Vagina (tissue), 2 donors: ENCODE results near the gene ALG3. TPM values are rescaled to one million over a fixed set of nuclear protein-coding genes. Genes with fewer than 3 reads are reported as not detected.

Experiments
- DNase-seq, 2 donors: peaks; one replicate each; pipeline ENCODE4 v3.0.0-alpha.2; 2017; ENCODE audit errors: extremely low spot score in 2 of 2
- H3K27ac ChIP-seq: fragments of 200-600 bp; sonication (generic); one replicate; pipeline ENCODE4 v1.5.1; 2019
- H3K27me3 ChIP-seq: fragments of 200-600 bp; sonication (generic); one replicate; pipeline ENCODE4 v1.5.1; 2019
- H3K36me3 ChIP-seq, 2 donors: fragments of 200-600 bp; sonication (generic); one replicate each; pipeline ENCODE4 v1.5.1; 2017 to 2019
- H3K4me1 ChIP-seq: fragments of 200-600 bp; sonication (generic); one replicate; pipeline ENCODE4 v1.5.1; 2019
- H3K4me3 ChIP-seq, 2 donors: fragments of 200-600 bp; sonication (generic); 1 replicate in 1 of 2; 2 replicates in 1 of 2; pipeline ENCODE4 v1.5.1; 2016 to 2019
- H3K9me3 ChIP-seq: fragments of 200-600 bp; sonication (generic); one replicate; pipeline ENCODE4 v1.5.1; 2019
- POLR2A ChIP-seq, 2 donors: fragments of 450-650 bp; IDR thresholded peaks; one replicate each; pipeline ENCODE4 v1.6.1; 2017; ENCODE audit warnings: antibody characterized with exemption in 2 of 2, mild to moderate bottlenecking in 2 of 2, moderate library complexity in 2 of 2
- POLR2AphosphoS5 ChIP-seq, 2 donors: sonication (generic); formaldehyde crosslinking; IDR thresholded peaks; one replicate each; pipeline ENCODE4 v1.9.0; 2017; ENCODE audit warnings: antibody characterized with exemption in 2 of 2, mild to moderate bottlenecking in 2 of 2, low read depth in 1 of 2; ENCODE audit not compliant: insufficient read depth in 1 of 2
- intact Hi-C: fragments of 100-400 bp; cut with DNase I; formaldehyde crosslinking; loops from one replicate; pipeline ENCODE4 v1.15.1; 2023
- total RNA-seq: library from RNA; depleted of rRNA; stranded (reverse); fragments of >200 nt; gene quantifications from one replicate; pipeline ENCODE4 v1.2.3, GENCODE V29; 2016
- TF ChIP-seq, protein P1 (sequence below), 3 experiments: fragments of 450-650 bp in 2 of 3; fragments of 200-600 bp in 1 of 3; sonication (generic) in 1 of 3; IDR thresholded peaks; one replicate each; pipeline ENCODE4 v1.5.1; 2017 to 2019; ENCODE audit warnings: antibody characterized with exemption in 3 of 3, mild to moderate bottlenecking in 2 of 3, moderate library complexity in 2 of 3

ALG3 gene
- total RNA-seq, 1 donor from 2014 or later, result 58.2 TPM

DNA sequence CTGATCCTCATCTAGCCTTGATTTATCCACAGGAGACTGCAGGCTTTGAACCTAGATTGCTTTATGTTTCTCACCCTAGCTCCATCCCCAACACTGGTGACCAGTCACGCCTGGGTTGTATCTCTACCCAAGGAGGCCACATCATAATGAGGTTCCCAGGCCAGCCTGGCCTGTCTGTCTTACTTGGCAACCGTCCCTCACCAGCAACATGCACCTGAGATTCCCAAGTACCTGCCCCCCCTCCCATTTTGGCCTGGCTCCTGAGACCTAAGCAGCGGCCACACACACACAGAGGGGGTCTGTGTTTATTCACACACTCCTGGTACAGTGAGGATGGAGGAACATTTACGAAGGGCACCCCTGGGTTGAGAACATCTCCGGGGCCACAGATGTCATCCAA is 10.2 kb upstream of the ALG3 start:
- Histone ChIP-seq H3K36me3 (peaks cover 0 to 5% of the 10 kb centered on the region in 2 donors), H3K4me1 (peaks cover 24% of the 10 kb centered on the region), H3K27me3 (peaks cover 9% of the 10 kb centered on the region), H3K27ac (no peak overlapping the region), H3K4me3 (no peak overlapping the region), H3K9me3 (no peaks in the 10 kb centered on the region)
- TF ChIP-seq POLR2A (IDR thresholded peaks at IDR 0.05) (no peak), POLR2AphosphoS5 (IDR thresholded peaks at IDR 0.05; ENCODE audit: insufficient read depth in 1 of 2, low read depth in 1 of 2) (no peak)
- TF ChIP-seq, protein P1, sequence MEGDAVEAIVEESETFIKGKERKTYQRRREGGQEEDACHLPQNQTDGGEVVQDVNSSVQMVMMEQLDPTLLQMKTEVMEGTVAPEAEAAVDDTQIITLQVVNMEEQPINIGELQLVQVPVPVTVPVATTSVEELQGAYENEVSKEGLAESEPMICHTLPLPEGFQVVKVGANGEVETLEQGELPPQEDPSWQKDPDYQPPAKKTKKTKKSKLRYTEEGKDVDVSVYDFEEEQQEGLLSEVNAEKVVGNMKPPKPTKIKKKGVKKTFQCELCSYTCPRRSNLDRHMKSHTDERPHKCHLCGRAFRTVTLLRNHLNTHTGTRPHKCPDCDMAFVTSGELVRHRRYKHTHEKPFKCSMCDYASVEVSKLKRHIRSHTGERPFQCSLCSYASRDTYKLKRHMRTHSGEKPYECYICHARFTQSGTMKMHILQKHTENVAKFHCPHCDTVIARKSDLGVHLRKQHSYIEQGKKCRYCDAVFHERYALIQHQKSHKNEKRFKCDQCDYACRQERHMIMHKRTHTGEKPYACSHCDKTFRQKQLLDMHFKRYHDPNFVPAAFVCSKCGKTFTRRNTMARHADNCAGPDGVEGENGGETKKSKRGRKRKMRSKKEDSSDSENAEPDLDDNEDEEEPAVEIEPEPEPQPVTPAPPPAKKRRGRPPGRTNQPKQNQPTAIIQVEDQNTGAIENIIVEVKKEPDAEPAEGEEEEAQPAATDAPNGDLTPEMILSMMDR (IDR thresholded peaks at IDR 0.05), result no peak
- no peak for DNase-seq
- intact Hi-C loops, result no loop called here

DNA sequence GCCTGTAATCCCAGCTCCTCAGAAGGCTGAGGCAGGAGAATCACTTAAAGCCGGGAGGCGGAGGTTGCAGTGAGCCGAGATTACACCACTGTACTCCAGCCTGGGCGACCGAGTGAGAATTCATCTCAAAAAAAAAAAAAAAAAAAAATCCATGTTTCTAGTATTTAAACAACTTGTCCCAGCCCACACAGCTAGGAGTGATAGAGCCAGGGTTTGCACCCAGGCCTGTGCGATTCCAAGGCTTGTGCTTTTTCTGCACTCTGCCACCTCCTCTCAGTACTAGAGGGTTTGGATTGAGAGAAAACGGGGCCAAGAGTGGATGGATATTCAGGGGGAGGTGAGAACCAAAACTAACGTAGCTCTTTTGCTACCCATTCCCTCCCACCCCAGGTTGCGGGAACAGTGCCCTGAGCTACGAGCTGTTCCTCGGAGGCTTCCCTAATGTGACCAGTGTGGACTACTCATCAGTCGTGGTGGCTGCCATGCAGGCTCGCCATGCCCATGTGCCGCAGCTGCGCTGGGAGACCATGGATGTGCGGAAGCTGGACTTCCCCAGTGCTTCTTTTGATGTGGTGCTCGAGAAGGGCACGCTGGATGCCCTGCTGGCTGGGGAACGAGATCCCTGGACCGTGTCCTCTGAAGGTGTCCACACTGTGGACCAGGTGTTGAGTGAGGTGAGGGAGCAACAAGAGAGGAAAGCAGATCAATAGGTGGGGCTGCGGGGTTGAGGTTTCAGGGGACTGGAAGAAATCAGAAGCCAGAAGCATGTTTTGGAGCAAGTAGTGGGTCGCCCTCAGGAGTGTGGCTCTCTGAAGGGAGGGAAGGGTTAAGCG is 8.5 kb upstream of the ALG3 start:
- H3K36me3 ChIP-seq, result peaks cover 0 to 5% of the 10 kb centered on the region in 2 donors
- intact Hi-C loops, result no loop called here
- peaks cover 21% of the 10 kb centered on the region for H3K4me1 ChIP-seq
- DNase-seq, result peak in 1 of 2 donors; percentile 91
- no peaks in the 10 kb centered on the region for H3K9me3 ChIP-seq
- H3K4me3 ChIP-seq, result no peak overlapping the region
- H3K27me3 ChIP-seq, result peaks cover 3% of the 10 kb centered on the region
- H3K27ac ChIP-seq, result no peak overlapping the region
- TF ChIP-seq, protein P1 (IDR thresholded peaks at IDR 0.05), result no peak
- TF ChIP-seq POLR2A (IDR thresholded peaks at IDR 0.05) (no peak), POLR2AphosphoS5 (IDR thresholded peaks at IDR 0.05; ENCODE audit: insufficient read depth in 1 of 2, low read depth in 1 of 2) (no peak)

DNA sequence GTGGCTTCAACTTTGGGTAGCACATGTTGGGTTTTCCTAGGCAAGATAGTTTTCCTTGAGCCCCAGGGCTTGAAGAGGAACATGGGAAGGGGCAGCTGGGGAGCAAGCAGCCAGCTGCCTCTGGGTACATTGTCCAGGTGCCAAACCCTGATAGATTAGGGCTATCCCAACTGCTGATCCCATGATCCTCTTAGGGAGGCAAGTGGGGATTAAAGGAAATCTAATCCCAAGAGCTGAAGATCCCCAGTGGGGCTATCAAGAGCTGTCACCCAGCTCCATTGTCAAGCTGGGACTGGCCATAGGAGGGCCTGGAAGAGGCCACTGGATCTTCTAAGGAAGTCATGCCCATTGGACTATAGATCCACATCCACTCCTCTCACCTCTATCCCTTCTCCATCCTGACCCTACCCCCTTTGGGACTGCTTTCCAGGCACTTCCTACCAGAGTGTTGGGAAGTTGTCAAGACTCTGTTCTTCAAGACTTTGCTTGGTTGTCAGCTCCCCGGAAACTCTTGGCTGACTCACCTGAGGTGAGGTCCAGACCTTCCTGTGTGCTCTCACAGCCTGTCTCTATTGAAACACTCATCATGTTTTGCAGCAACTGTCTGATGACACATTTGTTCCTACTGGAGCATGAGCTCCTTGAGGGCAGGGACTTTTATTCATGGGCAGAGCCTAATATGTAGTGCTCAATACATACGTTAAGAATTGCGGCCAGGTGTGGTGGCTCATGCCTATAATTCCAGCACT is 6.7 kb upstream of the ALG3 start:
- intact Hi-C loops, result no loop called here
- H3K4me1 ChIP-seq, result peaks cover 9% of the 10 kb centered on the region

DNA sequence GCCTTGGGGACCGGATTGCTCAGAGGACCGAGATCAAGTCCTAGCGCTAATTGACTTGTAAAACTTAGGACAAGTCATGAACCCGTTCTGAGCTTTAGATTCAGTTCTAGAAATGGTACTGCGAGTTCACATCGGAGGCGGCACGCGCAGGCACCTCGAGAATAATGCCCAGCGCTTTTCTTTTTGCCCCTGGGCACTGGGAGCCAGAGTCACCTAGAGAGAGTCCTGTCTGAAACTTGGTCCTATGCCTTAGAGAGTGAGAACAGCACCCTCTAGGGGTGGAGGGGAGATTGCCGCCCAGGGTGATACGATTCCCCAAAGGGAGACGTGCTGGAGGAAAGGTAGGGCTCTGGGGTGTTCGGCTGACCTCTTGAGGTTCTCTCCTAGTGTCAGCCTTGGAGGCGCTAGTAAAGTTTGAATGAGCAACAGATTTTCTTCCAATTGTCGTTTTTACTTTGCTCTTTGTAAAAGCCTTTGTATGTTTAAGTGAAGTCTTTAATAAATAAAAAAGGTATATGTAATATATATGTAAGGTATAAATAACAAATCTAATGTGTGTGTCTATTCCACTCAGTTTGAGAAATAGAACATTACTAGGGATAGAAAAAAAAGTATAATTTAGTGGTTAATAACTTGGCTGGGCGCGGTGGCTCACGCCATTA is 1.5 kb upstream of the ALG3 start:
- Histone ChIP-seq H3K27ac (peak overlapping the region; percentile 27), H3K36me3 (peaks cover 0 to 2% of the 10 kb centered on the region in 2 donors), H3K27me3 (no peaks in the 10 kb centered on the region), H3K4me1 (peaks cover 28% of the 10 kb centered on the region), H3K4me3 (peak overlapping the region; percentile 71 to 87), H3K9me3 (no peaks in the 10 kb centered on the region)
- TF ChIP-seq, protein P1 (IDR thresholded peaks at IDR 0.05), result peak; percentile 42 to 81 (median 69)
- peak in 1 of 2 donors; percentile 14 for TF ChIP-seq POLR2AphosphoS5 (IDR thresholded peaks at IDR 0.05; ENCODE audit: insufficient read depth in 1 of 2, low read depth in 1 of 2)
- TF ChIP-seq POLR2A (IDR thresholded peaks at IDR 0.05), result no peak
- DNase-seq, result peak; percentile 89 to 93
- intact Hi-C loops, result no loop called here

More for the DNA sequence above, 6.7 kb upstream of the ALG3 start:
- Histone ChIP-seq H3K27ac (no peak overlapping the region), H3K36me3 (peaks cover 0 to 5% of the 10 kb centered on the region in 2 donors), H3K9me3 (no peaks in the 10 kb centered on the region), H3K4me3 (no peak overlapping the region), H3K27me3 (no peaks in the 10 kb centered on the region)
- no peak for DNase-seq
- TF ChIP-seq POLR2AphosphoS5 (IDR thresholded peaks at IDR 0.05; ENCODE audit: insufficient read depth in 1 of 2, low read depth in 1 of 2), result no peak
- TF ChIP-seq POLR2A (IDR thresholded peaks at IDR 0.05), result no peak
- TF ChIP-seq, protein P1 (IDR thresholded peaks at IDR 0.05), result no peak
